ENCODE measurements around the gene ITSN1. TPM values are rescaled to one million over a fixed set of nuclear protein-coding genes. Genes with fewer than 3 reads are reported as not detected.

Gene ITSN1
- total RNA-seq, 4 donors from 2014 or later: 50.4 to 208 (median 96.7) TPM

GRCh38 chr21:33760641-33761440 is 118.5 kb downstream of the ITSN1 start:
- DNase-seq (ENCODE audit: low spot score in 2 of 2): no peak

GRCh38 chr21:33761441-33762036 is 119.2 kb downstream of the ITSN1 start:
- WGBS, 2 donors: 26 to 32% methylated on average over 6 of the region's 6 CpGs
- H3K36me3 ChIP-seq: peaks cover 0 to 17% (median 0%) of the 10 kb centered on the region in 3 donors
- peak overlapping the region in 3 of 4 donors; percentile 2 to 91 (median 75) for H3K27ac ChIP-seq
- peaks cover 0 to 33% (median 17%) of the 10 kb centered on the region in 4 donors for H3K4me1 ChIP-seq
- no peak for TF ChIP-seq POLR2A (IDR thresholded peaks at IDR 0.05)
- TF ChIP-seq EP300 (IDR thresholded peaks at IDR 0.05): peak in 1 of 2 donors; percentile 72
- DNase-seq (ENCODE audit: low spot score in 2 of 2): peak in 1 of 2 donors; percentile 20
- no peaks in the 10 kb centered on the region for H3K9me3 ChIP-seq
- no peaks in the 10 kb centered on the region for H3K27me3 ChIP-seq
- no peak overlapping the region for H3K4me3 ChIP-seq

More at GRCh38 chr21:33760641-33761440, 118.5 kb downstream of the ITSN1 start:
- TF ChIP-seq CTCF (IDR thresholded peaks at IDR 0.05): no peak
- no peak for TF ChIP-seq EP300 (IDR thresholded peaks at IDR 0.05)
- no peak for TF ChIP-seq POLR2A (IDR thresholded peaks at IDR 0.05)
- Histone ChIP-seq H3K4me3 (no peak overlapping the region), H3K27ac (peak overlapping the region in 3 of 4 donors; percentile 23 to 91 (median 75)), H3K27me3 (no peaks in the 10 kb centered on the region), H3K9me3 (no peaks in the 10 kb centered on the region), H3K4me1 (peaks cover 0 to 33% (median 17%) of the 10 kb centered on the region in 4 donors), H3K36me3 (peaks cover 0 to 14% (median 0%) of the 10 kb centered on the region in 3 donors)
- 44 to 49% methylated on average over 9 of the region's 9 CpGs for WGBS, 2 donors

DNA sequence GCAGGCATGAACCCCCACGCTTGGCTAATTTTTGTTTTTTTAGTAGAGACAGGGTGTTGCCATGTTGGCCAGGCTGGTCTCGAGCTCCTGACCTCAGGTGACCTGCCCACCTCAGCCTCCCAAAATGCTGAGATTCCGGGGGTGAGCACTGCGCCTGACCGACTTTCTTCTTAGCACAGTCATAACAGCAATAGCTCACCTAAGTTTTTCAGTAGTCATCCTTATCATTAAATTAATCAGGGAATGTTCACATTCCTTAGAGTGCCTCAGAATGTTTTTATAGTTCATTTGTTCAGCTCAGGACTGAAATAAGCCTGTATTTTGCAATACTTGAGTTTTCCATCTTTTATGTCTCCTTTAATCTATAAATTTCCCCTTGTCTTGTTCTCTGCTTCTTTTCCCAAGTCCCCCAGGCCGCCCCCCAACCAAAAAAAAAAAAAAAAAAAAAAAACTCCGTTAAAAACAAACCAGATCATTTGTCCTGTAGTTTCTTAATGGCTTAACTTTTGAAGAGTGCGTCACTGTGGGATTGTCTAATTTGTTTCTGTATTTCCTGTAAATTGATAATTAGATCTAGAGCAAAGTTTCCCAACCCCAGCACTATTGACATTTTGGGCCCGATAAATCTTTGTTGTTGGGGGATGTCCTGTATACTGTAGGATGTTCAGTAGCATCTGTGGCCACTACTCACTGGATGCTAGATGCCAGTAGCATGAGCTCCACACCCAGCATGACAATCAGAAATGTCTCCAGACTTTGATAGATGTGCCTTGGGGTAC is 120.7 kb downstream of the ITSN1 start:
- 86 to 89% methylated on average over 9 of the region's 9 CpGs for WGBS, 2 donors
- Histone ChIP-seq H3K9me3 (no peaks in the 10 kb centered on the region), H3K27me3 (no peaks in the 10 kb centered on the region), H3K36me3 (peaks cover 0 to 20% (median 0%) of the 10 kb centered on the region in 3 donors), H3K4me3 (no peak overlapping the region), H3K27ac (peak overlapping the region in 2 of 4 donors; percentile 75 to 91), H3K4me1 (peaks cover 0 to 37% (median 17%) of the 10 kb centered on the region in 4 donors)
- no peak for TF ChIP-seq POLR2A (IDR thresholded peaks at IDR 0.05)
- TF ChIP-seq CTCF (IDR thresholded peaks at IDR 0.05): no peak
- no peak for TF ChIP-seq EP300 (IDR thresholded peaks at IDR 0.05)
- no peak for DNase-seq (ENCODE audit: low spot score in 2 of 2)

DNA sequence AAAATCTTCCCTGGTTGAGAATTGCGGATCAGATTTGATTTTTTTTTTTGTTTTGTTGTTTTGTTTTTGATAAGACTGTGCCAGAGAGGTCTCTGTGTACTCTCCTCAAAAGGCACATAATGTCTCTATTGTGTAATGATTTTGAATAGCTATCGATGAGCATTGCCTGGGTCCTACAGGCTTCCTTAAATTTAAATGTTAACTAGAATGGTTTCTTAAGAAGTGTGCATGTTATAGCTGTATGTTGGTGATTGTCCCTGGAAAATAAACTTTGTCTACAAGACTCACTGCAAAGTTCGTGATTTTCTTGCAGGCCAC is 121.2 kb downstream of the ITSN1 start:
- WGBS, 2 donors: 50 to 66% methylated on average over 3 of the region's 3 CpGs
- H3K4me1 ChIP-seq: peaks cover 0 to 40% (median 17%) of the 10 kb centered on the region in 4 donors
- TF ChIP-seq CTCF (IDR thresholded peaks at IDR 0.05): no peak
- no peak for TF ChIP-seq POLR2A (IDR thresholded peaks at IDR 0.05)
- no peak for DNase-seq (ENCODE audit: low spot score in 2 of 2)
- no peaks in the 10 kb centered on the region for H3K9me3 ChIP-seq
- H3K4me3 ChIP-seq: no peak overlapping the region
- H3K27me3 ChIP-seq: no peaks in the 10 kb centered on the region
- H3K36me3 ChIP-seq: peaks cover 0 to 23% (median 0%) of the 10 kb centered on the region in 3 donors
- peak overlapping the region in 1 of 4 donors; percentile 91 for H3K27ac ChIP-seq

GRCh38 chr21:33767236-33767635 is 124.9 kb downstream of the ITSN1 start:
- DNase-seq (ENCODE audit: low spot score in 2 of 2): no peak
- TF ChIP-seq CTCF (IDR thresholded peaks at IDR 0.05) (no peak), POLR2A (IDR thresholded peaks at IDR 0.05) (no peak), EP300 (IDR thresholded peaks at IDR 0.05) (no peak)
- no peak overlapping the region for H3K4me3 ChIP-seq
- peaks cover 0 to 22% (median 7%) of the 10 kb centered on the region in 4 donors for H3K4me1 ChIP-seq
- no peak overlapping the region for H3K27ac ChIP-seq
- WGBS, 2 donors: 86 to 90% methylated on average over 1 of the region's 1 CpG
- H3K27me3 ChIP-seq: no peaks in the 10 kb centered on the region
- no peaks in the 10 kb centered on the region for H3K9me3 ChIP-seq
- H3K36me3 ChIP-seq: peaks cover 0 to 54% (median 0%) of the 10 kb centered on the region in 3 donors

Measured in tibial nerve (tissue), 4 donors.